ENCODE data around the gene ARHGAP23.

- TF ChIP-seq, protein P1, sequence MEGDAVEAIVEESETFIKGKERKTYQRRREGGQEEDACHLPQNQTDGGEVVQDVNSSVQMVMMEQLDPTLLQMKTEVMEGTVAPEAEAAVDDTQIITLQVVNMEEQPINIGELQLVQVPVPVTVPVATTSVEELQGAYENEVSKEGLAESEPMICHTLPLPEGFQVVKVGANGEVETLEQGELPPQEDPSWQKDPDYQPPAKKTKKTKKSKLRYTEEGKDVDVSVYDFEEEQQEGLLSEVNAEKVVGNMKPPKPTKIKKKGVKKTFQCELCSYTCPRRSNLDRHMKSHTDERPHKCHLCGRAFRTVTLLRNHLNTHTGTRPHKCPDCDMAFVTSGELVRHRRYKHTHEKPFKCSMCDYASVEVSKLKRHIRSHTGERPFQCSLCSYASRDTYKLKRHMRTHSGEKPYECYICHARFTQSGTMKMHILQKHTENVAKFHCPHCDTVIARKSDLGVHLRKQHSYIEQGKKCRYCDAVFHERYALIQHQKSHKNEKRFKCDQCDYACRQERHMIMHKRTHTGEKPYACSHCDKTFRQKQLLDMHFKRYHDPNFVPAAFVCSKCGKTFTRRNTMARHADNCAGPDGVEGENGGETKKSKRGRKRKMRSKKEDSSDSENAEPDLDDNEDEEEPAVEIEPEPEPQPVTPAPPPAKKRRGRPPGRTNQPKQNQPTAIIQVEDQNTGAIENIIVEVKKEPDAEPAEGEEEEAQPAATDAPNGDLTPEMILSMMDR (conservative IDR thresholded peaks at IDR 0.05 in 1 of 2, IDR thresholded peaks at IDR 0.05 in 1 of 2; ENCODE audit: low read depth in 1 of 2, low read length in 2 of 2): no peak
- TF ChIP-seq EZH2 (IDR thresholded peaks at IDR 0.05; ENCODE audit: low read length, missing control alignments): no peak
Measured at GRCh38 chr17:38451030-38451839, 23.0 kb downstream of the ARHGAP23 start.
